Aorta (tissue), 5 donors: ENCODE results near the gene TTYH2. TPM values are rescaled to one million over a fixed set of nuclear protein-coding genes. Genes with fewer than 3 reads are reported as not detected.
A peak's percentile ranks its signal among the peaks of the same experiment; 100 is the strongest.

Experiments
- ATAC-seq: fragments of 200-7000 bp; cut with Tn5 transposase; one replicate; pipeline ENCODE4 v1.9.1; 2022; ENCODE audit warnings: moderate library complexity; ENCODE audit not compliant: low FRiP score
- DNase-seq, 2 donors: peaks; one replicate each; pipeline ENCODE4 v3.0.0-alpha.2; 2020
- H3K27ac ChIP-seq, 2 donors: one replicate each; pipeline ENCODE4 v1.5.1; 2013; ENCODE audit warnings: low read length in 2 of 2, mild to moderate bottlenecking in 2 of 2, moderate library complexity in 2 of 2, control low read depth in 1 of 2, inconsistent platforms in 1 of 2, low read depth in 1 of 2
- H3K27me3 ChIP-seq, 2 donors: one replicate each; pipeline ENCODE4 v1.6.1; 2013; ENCODE audit warnings: control low read depth in 1 of 2, low read length in 1 of 2, mild to moderate bottlenecking in 1 of 2, moderate library complexity in 1 of 2; ENCODE audit not compliant: insufficient read depth in 2 of 2, control insufficient read depth in 1 of 2
- H3K36me3 ChIP-seq, 2 donors: one replicate each; pipeline ENCODE4 v1.6.1; 2013; ENCODE audit warnings: control low read depth in 1 of 2, low read length in 1 of 2, mild to moderate bottlenecking in 1 of 2; ENCODE audit not compliant: insufficient read depth in 2 of 2, control insufficient read depth in 1 of 2
- H3K4me1 ChIP-seq, 2 donors: one replicate each; pipeline ENCODE4 v1.6.1; 2013; ENCODE audit warnings: low read length in 2 of 2, control low read depth in 1 of 2, mild to moderate bottlenecking in 1 of 2, moderate library complexity in 1 of 2; ENCODE audit not compliant: insufficient read depth in 2 of 2, control insufficient read depth in 1 of 2
- H3K4me3 ChIP-seq, 2 donors: one replicate each; pipeline ENCODE4 v1.5.1; 2013; ENCODE audit warnings: low read length in 2 of 2, control low read depth in 1 of 2, mild to moderate bottlenecking in 1 of 2
- H3K9me3 ChIP-seq: one replicate; pipeline ENCODE4 v1.6.1; 2013; ENCODE audit warnings: mild to moderate bottlenecking, low read length; ENCODE audit not compliant: control insufficient read depth
- WGBS, 2 donors: extraction: QIAGEN DNeasy Blood & Tissue Kit; methylation state at CpG; one replicate each; pipeline ENCODE4 v1.1.7; 2013; 5-methylcytosine and 5-hydroxymethylcytosine counted together
- intact Hi-C, 2 donors: fragments of 100-400 bp; cut with DNase I; formaldehyde crosslinking; loops; one replicate each; pipeline versions ENCODE4 v1.14.2 to v1.15.0; 2022
- polyA plus RNA-seq, 2 donors: library from polyadenylated mRNA; stranded (reverse); fragments of 200-250 nt; gene quantifications; one replicate each; pipeline ENCODE4 v1.2.3, GENCODE V29; 2013
- total RNA-seq, 2 donors: library from RNA; stranded (reverse); fragmentation: NEBNext Ultra II Directional; extraction: Animal tissue kit (Norgen Biotek cat#: 25700); gene quantifications; one replicate each; pipeline ENCODE4 v1.2.1, GENCODE V29; 2021
- donor health status: healthy with polysubstance abuse.
- donor health status: Bipolar disorder and iron deficiency.
- donor health status: DM: no; HTN: no; CAD: no.
- donor health status: DM: no; HTN: no; CAD: no.
- donor health status: DM: yes; HTN: yes; CAD: no.

TTYH2 gene
- total and polyA plus RNA-seq, 4 donors = 3.1 to 13.0 (median 4.4) TPM

GRCh38 chr17:74267987-74268499, 54.7 kb downstream of the TTYH2 start:
- intact Hi-C loops = no loop called here
- Histone ChIP-seq H3K4me3 (no peak overlapping the region), H3K27me3 (peaks cover 0 to 3% of the 10 kb centered on the region in 2 donors), H3K9me3 (no peaks in the 10 kb centered on the region), H3K27ac (no peak overlapping the region), H3K36me3 (no peaks in the 10 kb centered on the region), H3K4me1 (no peaks in the 10 kb centered on the region)
- WGBS, 2 donors = 70 to 71% methylated on average over 17 of the region's 17 CpGs
- no peak for DNase-seq
- ATAC-seq = no peak

- Histone ChIP-seq H3K27ac (no peak overlapping the region), H3K4me3 (no peak overlapping the region), H3K9me3 (no peaks in the 10 kb centered on the region), H3K36me3 (no peaks in the 10 kb centered on the region), H3K4me1 (no peaks in the 10 kb centered on the region), H3K27me3 (peaks cover 0 to 3% of the 10 kb centered on the region in 2 donors)
- DNase-seq (no peak), ATAC-seq (no peak)
- WGBS, 2 donors = 60 to 66% methylated on average over 7 to 8 of the region's 8 CpGs
- intact Hi-C loops = no loop called here
Observed at GRCh38 chr17:74268558-74268957, 55.2 kb downstream of the TTYH2 start.

- Histone ChIP-seq H3K27ac (no peak overlapping the region), H3K9me3 (no peaks in the 10 kb centered on the region), H3K4me3 (no peak overlapping the region), H3K27me3 (peaks cover 0 to 3% of the 10 kb centered on the region in 2 donors), H3K36me3 (no peaks in the 10 kb centered on the region), H3K4me1 (no peaks in the 10 kb centered on the region)
- ATAC-seq (no peak), DNase-seq (no peak)
- 71 to 73% methylated on average over 10 of the region's 10 CpGs for WGBS, 2 donors
- intact Hi-C loops = no loop called here
Observed at GRCh38 chr17:74270333-74270732, 57.0 kb downstream of the TTYH2 start.

GRCh38 chr17:74271281-74271680, 57.9 kb downstream of the TTYH2 start:
- no peak overlapping the region for H3K27ac ChIP-seq
- no peaks in the 10 kb centered on the region for H3K9me3 ChIP-seq
- peaks cover 0 to 3% of the 10 kb centered on the region in 2 donors for H3K27me3 ChIP-seq
- no peaks in the 10 kb centered on the region for H3K4me1 ChIP-seq
- intact Hi-C loops = no loop called here
- ATAC-seq (no peak), DNase-seq (no peak)
- H3K4me3 ChIP-seq = no peak overlapping the region
- 84 to 85% methylated on average over 3 of the region's 3 CpGs for WGBS, 2 donors
- no peaks in the 10 kb centered on the region for H3K36me3 ChIP-seq

- peak in 1 of 2 donors; percentile 59 for DNase-seq
- Histone ChIP-seq H3K36me3 (no peaks in the 10 kb centered on the region), H3K4me3 (no peak overlapping the region), H3K27ac (no peak overlapping the region), H3K9me3 (no peaks in the 10 kb centered on the region), H3K27me3 (peaks cover 0 to 3% of the 10 kb centered on the region in 2 donors), H3K4me1 (no peaks in the 10 kb centered on the region)
- ATAC-seq = peak; percentile 17
- intact Hi-C loops = no loop called here
- WGBS, 2 donors = 44 to 48% methylated on average over 13 of the region's 13 CpGs
Observed at GRCh38 chr17:74271901-74272561, 58.7 kb downstream of the TTYH2 start.

- no peaks in the 10 kb centered on the region for H3K4me1 ChIP-seq
- peak in 1 of 2 donors; percentile 63 for DNase-seq
- intact Hi-C loops = no loop called here
Observed at GRCh38 chr17:74272731-74273201, 59.4 kb downstream of the TTYH2 start.

GRCh38 chr17:74274060-74274708, 60.8 kb downstream of the TTYH2 start, which contains the start of gene DNAI2:
TSS of gene DNAI2 (plus strand) at chr17:74274234. CDS start at chr17:74281818, 7,584 bp downstream.
- H3K4me1 ChIP-seq = no peaks in the 10 kb centered on the region
- DNase-seq (peak in 1 of 2 donors; percentile 82), ATAC-seq (no peak)
- peaks cover 0 to 3% of the 10 kb centered on the region in 2 donors for H3K27me3 ChIP-seq
- 14 to 16% methylated on average over 33 of the region's 33 CpGs for WGBS, 2 donors
- intact Hi-C loops = no loop called here
- no peak within 1 kb of the TSS for H3K27ac ChIP-seq
- no peaks in the 10 kb centered on the region for H3K36me3 ChIP-seq
- H3K4me3 ChIP-seq = no peak within 1 kb of the TSS
- no peaks in the 10 kb centered on the region for H3K9me3 ChIP-seq

More at GRCh38 chr17:74272731-74273201, 59.4 kb downstream of the TTYH2 start:
- no peak overlapping the region for H3K27ac ChIP-seq
- 30 to 36% methylated on average over 10 of the region's 10 CpGs for WGBS, 2 donors
- H3K9me3 ChIP-seq = no peaks in the 10 kb centered on the region
- no peak for ATAC-seq
- no peaks in the 10 kb centered on the region for H3K36me3 ChIP-seq
- no peak overlapping the region for H3K4me3 ChIP-seq
- H3K27me3 ChIP-seq = peaks cover 0 to 3% of the 10 kb centered on the region in 2 donors

- intact Hi-C loops = no loop called here
- H3K36me3 ChIP-seq = no peaks in the 10 kb centered on the region
- H3K9me3 ChIP-seq = no peaks in the 10 kb centered on the region
- ATAC-seq = no peak
- 84 to 86% methylated on average over 14 of the region's 14 CpGs for WGBS, 2 donors
- H3K4me1 ChIP-seq = no peaks in the 10 kb centered on the region
- peaks cover 0 to 3% of the 10 kb centered on the region in 2 donors for H3K27me3 ChIP-seq
- H3K4me3 ChIP-seq = no peak overlapping the region
- H3K27ac ChIP-seq = no peak overlapping the region
- DNase-seq = no peak
Observed at GRCh38 chr17:74274709-74275340, 61.5 kb downstream of the TTYH2 start.
